Stimulated activated CD4-positive, alpha-beta T cell treated with anti-CD3 and anti-CD28 coated beads, Interleukin-4, amount 100 ng/mL, for 1 hour (primary cell): ENCODE measurements around the gene CCKAR.
"Not testable (repeated sequence)": the region's sequence is repeated elsewhere in the genome, so short reads cannot be mapped to it uniquely, and the experiment has no call there.

Experiments
- DNase-seq: peaks from one replicate; pipeline ENCODE4 v3.0.0-alpha.2; 2020

The CCKAR gene

GRCh38 chr4:26490111-26490959 is at the start of gene CCKAR:
TSS of gene CCKAR (minus strand) at chr4:26490484. CDS start at chr4:26490267, 217 bp downstream.
- no peak for DNase-seq

GRCh38 chr4:26533685-26534084 is 43.4 kb upstream of the CCKAR start:
- no peak for DNase-seq

GRCh38 chr4:26531491-26532116 is 41.3 kb upstream of the CCKAR start:
- DNase-seq, result no peak

GRCh38 chr4:26530099-26530498 is 39.8 kb upstream of the CCKAR start:
- no peak for DNase-seq

GRCh38 chr4:26529479-26529878 is 39.2 kb upstream of the CCKAR start:
- no peak for DNase-seq

GRCh38 chr4:26525771-26526150 is 35.5 kb upstream of the CCKAR start:
- DNase-seq, result no peak

GRCh38 chr4:26525136-26525770 is 35.0 kb upstream of the CCKAR start:
- DNase-seq, result no peak

GRCh38 chr4:26524011-26524410 is 33.7 kb upstream of the CCKAR start:
- DNase-seq, result no peak

- DNase-seq, result no peak
Measured at GRCh38 chr4:26522478-26522877, 32.2 kb upstream of the CCKAR start.

- DNase-seq, result no peak
Measured at GRCh38 chr4:26520728-26521450, 30.6 kb upstream of the CCKAR start.

GRCh38 chr4:26515936-26516335 is 25.7 kb upstream of the CCKAR start:
- no peak for DNase-seq

- no peak for DNase-seq
Measured at GRCh38 chr4:26510334-26510964, 20.2 kb upstream of the CCKAR start.

- no peak for DNase-seq
Measured at GRCh38 chr4:26509681-26510333, 19.5 kb upstream of the CCKAR start.

- no peak for DNase-seq
Measured at GRCh38 chr4:26507286-26507685, 17.0 kb upstream of the CCKAR start.

- DNase-seq, result no peak
Measured at GRCh38 chr4:26503844-26504243, 13.6 kb upstream of the CCKAR start.

GRCh38 chr4:26503427-26503826 is 13.1 kb upstream of the CCKAR start:
- DNase-seq, result no peak

GRCh38 chr4:26500565-26500999 is 10.3 kb upstream of the CCKAR start:
- DNase-seq, result not testable (repeated sequence)

- no peak for DNase-seq
Measured at GRCh38 chr4:26496207-26496783, 6.0 kb upstream of the CCKAR start.

GRCh38 chr4:26493461-26493860 is 3.2 kb upstream of the CCKAR start:
- no peak for DNase-seq

- DNase-seq, result no peak
Measured at GRCh38 chr4:26491449-26492170, 1.3 kb upstream of the CCKAR start.

GRCh38 chr4:26490960-26491284 is 638 bp upstream of the CCKAR start:
- DNase-seq, result no peak
